AG04450 (cell line): ENCODE results near the gene KCTD20. TPM values are rescaled to one million over a fixed set of nuclear protein-coding genes. Genes with fewer than 3 reads are reported as not detected.
A peak's percentile ranks its signal among the peaks of the same experiment; 100 is the strongest.

ENCODE experiments used
- CTCF ChIA-PET: fragments of 300-600, 350-600 bp; formaldehyde crosslinking; extraction: SDS; loops from one replicate; lab custom pipeline; 2022; ENCODE audit warnings: antibody characterized with exemption, inconsistent platforms; lab: Charles Lee
- POLR2A ChIA-PET: fragments of 350-600 bp; formaldehyde crosslinking; extraction: SDS; loops from one replicate; lab custom pipeline; 2021; ENCODE audit warnings: antibody characterized with exemption, inconsistent platforms; lab: Yijun Ruan, JAX
- DNase-seq: peaks from one replicate; pipeline ENCODE4 v3.0.0-alpha.2; 2011; ENCODE audit warnings: low read depth, low spot score
- H3K27ac ChIP-seq: one replicate; pipeline ENCODE4 v1.5.1; 2012; ENCODE audit warnings: low read depth, low read length, control low read depth
- H3K27me3 ChIP-seq: one replicate; pipeline ENCODE4 v1.6.0; 2012; ENCODE audit warnings: low read length; ENCODE audit not compliant: control insufficient read depth, insufficient read depth
- H3K4me3 ChIP-seq: 2 replicates; pipeline ENCODE4 v1.5.1; 2011; ENCODE audit warnings: mild to moderate bottlenecking, low read depth, low read length, control low read depth
- H3K9me3 ChIP-seq: 2 replicates; pipeline ENCODE4 v1.5.1; 2012; ENCODE audit warnings: low read length; ENCODE audit not compliant: control insufficient read depth, insufficient read depth
- CTCF ChIP-seq: IDR thresholded peaks from 2 replicates; pipeline ENCODE4 v1.5.1; 2011; ENCODE audit warnings: low read depth, low read length, control low read depth, inconsistent platforms
- polyA plus RNA-seq: library from polyadenylated mRNA; depleted of rRNA; stranded (reverse); fragments of >200 nt; gene quantifications from 2 replicates; pipeline ENCODE4 v1.2.3, GENCODE V29; 2011

The KCTD20 gene
- polyA plus RNA-seq, 1 experiment, result 93.3 TPM

GRCh38 chr6:36505744-36506534 lies 63.1 kb downstream of the KCTD20 start:
- ChIA-PET POLR2A (no interaction called here), CTCF (no interaction called here)

GRCh38 chr6:36506611-36507010 lies 63.8 kb downstream of the KCTD20 start:
- no peak overlapping the region for H3K4me3 ChIP-seq
- peaks cover 6% of the 10 kb centered on the region; the same call in 1 of the 2 replicates for H3K9me3 ChIP-seq
- TF ChIP-seq CTCF, result no peak
- no peaks in the 10 kb centered on the region for H3K27me3 ChIP-seq
- DNase-seq, result peak; percentile 8
- ChIA-PET CTCF (no interaction called here), POLR2A (interaction anchor here (0.6 kb wide), 1 partner anchor 90 kb away, joined by 4 read pairs; no protein-coding TSS in a partner anchor)
- no peak overlapping the region for H3K27ac ChIP-seq

More at GRCh38 chr6:36505744-36506534, 63.1 kb downstream of the KCTD20 start:
- no peak overlapping the region for H3K4me3 ChIP-seq
- no peak overlapping the region for H3K27ac ChIP-seq
- TF ChIP-seq CTCF, result no peak
- H3K9me3 ChIP-seq, result peaks cover 6% of the 10 kb centered on the region; the same call in 1 of the 2 replicates
- H3K27me3 ChIP-seq, result no peaks in the 10 kb centered on the region
- no peak for DNase-seq

- TF ChIP-seq CTCF, result no peak
- H3K27me3 ChIP-seq, result no peaks in the 10 kb centered on the region
- H3K4me3 ChIP-seq, result no peak overlapping the region
- peaks cover 6% of the 10 kb centered on the region; the same call in 1 of the 2 replicates for H3K9me3 ChIP-seq
- CTCF ChIA-PET, result no interaction called here
- POLR2A ChIA-PET, result no interaction called here
- DNase-seq, result no peak
- no peak overlapping the region for H3K27ac ChIP-seq
Measured at GRCh38 chr6:36508532-36508931, 65.7 kb downstream of the KCTD20 start.

- TF ChIP-seq CTCF, result no peak
- Histone ChIP-seq H3K4me3 (no peak overlapping the region), H3K27ac (no peak overlapping the region), H3K27me3 (no peaks in the 10 kb centered on the region), H3K9me3 (peaks cover 6% of the 10 kb centered on the region; the same call in 1 of the 2 replicates)
- no peak for DNase-seq
- ChIA-PET CTCF (no interaction called here), POLR2A (no interaction called here)
Measured at GRCh38 chr6:36510365-36510764, 67.6 kb downstream of the KCTD20 start.
